GM12892 (cell line): ENCODE results near the gene ATP10D.

Experiments
- POLR2A ChIP-seq: IDR thresholded peaks from 2 replicates; pipeline ENCODE4 v1.6.1; 2011; ENCODE audit warnings: low read depth, low read length, control low read depth
- POLR2AphosphoS5 ChIP-seq: IDR thresholded peaks from 2 replicates; pipeline ENCODE4 v1.6.1; 2011; ENCODE audit warnings: low read depth, low read length, control low read depth
- TAF1 ChIP-seq: IDR thresholded peaks from 2 replicates; pipeline ENCODE4 v1.6.1; 2011; ENCODE audit warnings: low read depth, mild to moderate bottlenecking, control low read depth, low read length, borderline replicate concordance

GRCh38 chr4:47590325-47590724, 105.2 kb downstream of the ATP10D start:
- TF ChIP-seq POLR2A (no peak), POLR2AphosphoS5 (no peak), TAF1 (no peak)
